ENCODE results near the gene GPR17.

Gene GPR17

GRCh38 chr2:127642706-127643438, 3.1 kb upstream of the GPR17 start:
- no peak for DNase-seq

- no peak for DNase-seq
Measured at GRCh38 chr2:127643439-127644065, 2.4 kb upstream of the GPR17 start.

GRCh38 chr2:127644066-127645025, 1.6 kb upstream of the GPR17 start:
- no peak for DNase-seq

- DNase-seq: no peak
Measured at GRCh38 chr2:127645026-127645394, 943 bp upstream of the GPR17 start.

GRCh38 chr2:127646487-127647241, 711 bp downstream of the GPR17 start:
- DNase-seq: no peak

- no peak for DNase-seq
Measured at GRCh38 chr2:127647242-127648190, 1.6 kb downstream of the GPR17 start.

- DNase-seq: no peak
Measured at GRCh38 chr2:127648321-127648720, 2.4 kb downstream of the GPR17 start.

- DNase-seq: peak; percentile 38
Measured at GRCh38 chr2:127649100-127649611, 3.2 kb downstream of the GPR17 start.

- DNase-seq: peak; percentile 90
Measured at GRCh38 chr2:127649684-127650040, 3.7 kb downstream of the GPR17 start.

- DNase-seq: no peak
Measured at GRCh38 chr2:127650041-127650784, 4.3 kb downstream of the GPR17 start.

GRCh38 chr2:127650785-127651380, 4.9 kb downstream of the GPR17 start:
- no peak for DNase-seq

GRCh38 chr2:127651381-127651809, 5.4 kb downstream of the GPR17 start:
- no peak for DNase-seq

- peak; percentile 35 for DNase-seq
Measured at GRCh38 chr2:127651971-127652550, 6.1 kb downstream of the GPR17 start.

- no peak for DNase-seq
Measured at GRCh38 chr2:127652786-127653357, 6.9 kb downstream of the GPR17 start.

- no peak for DNase-seq
Measured at GRCh38 chr2:127653421-127654083, 7.6 kb downstream of the GPR17 start.

- no peak for DNase-seq
Measured at GRCh38 chr2:127654084-127654837, 8.3 kb downstream of the GPR17 start.

- no peak for DNase-seq
Measured at GRCh38 chr2:127654838-127655175, 8.9 kb downstream of the GPR17 start.
